WTC11 (cell line): ENCODE results near the gene HEATR5A. TPM values are rescaled to one million over a fixed set of nuclear protein-coding genes. Genes with fewer than 3 reads are reported as not detected.
"Not testable (repeated sequence)": the region's sequence is repeated elsewhere in the genome, so short reads cannot be mapped to it uniquely, and the experiment has no call there.

Experiments used
- ATAC-seq: fragments of 200-7000 bp; cut with Tn5 transposase; 2 replicates; pipeline ENCODE4 v1.10.0; 2021; ENCODE audit warnings: mild to moderate bottlenecking, moderate library complexity
- CTCF ChIA-PET: fragments of 300-600 bp; sonication (Branson Sonifier 250); formaldehyde crosslinking; loops from one replicate; lab custom pipeline; 2021; ENCODE audit warnings: antibody characterized with exemption; lab: Charles Lee
- POLR2A ChIA-PET: fragments of 350-600 bp; sonication (Branson Sonifier 250); formaldehyde crosslinking; loops from one replicate; lab custom pipeline; 2021; ENCODE audit warnings: antibody characterized with exemption; lab: Charles Lee
- DNase-seq: peaks from one replicate; pipeline ENCODE4 v3.0.0; 2021; ENCODE audit warnings: low spot score
- H3K27ac Mint-ChIP-seq: 2 replicates; pipeline ENCODE4 v1.8.0; 2021; ENCODE audit warnings: mixed read lengths
- H3K27me3 Mint-ChIP-seq: 2 replicates; pipeline ENCODE4 v1.8.0; 2021; ENCODE audit warnings: low read depth, mild to moderate bottlenecking, moderate library complexity, mixed read lengths
- H3K36me3 Mint-ChIP-seq: 2 replicates; pipeline ENCODE4 v1.8.0; 2021; ENCODE audit warnings: mixed read lengths
- H3K4me1 Mint-ChIP-seq: 2 replicates; pipeline ENCODE4 v1.8.0; 2022; ENCODE audit warnings: mixed read lengths
- H3K4me3 Mint-ChIP-seq: 2 replicates; pipeline ENCODE4 v1.8.0; 2021; ENCODE audit warnings: mild to moderate bottlenecking, moderate library complexity, mixed read lengths
- H3K9me3 Mint-ChIP-seq: 2 replicates; pipeline ENCODE4 v1.8.0; 2021; ENCODE audit warnings: mixed read lengths
- FOXK1 ChIP-seq: sonication (generic); formaldehyde crosslinking; IDR thresholded peaks from 2 replicates; pipeline ENCODE4 v1.8.0; 2022; ENCODE audit warnings: mild to moderate bottlenecking, moderate library complexity, missing genetic modification reagents
- GABPB1 ChIP-seq: sonication (generic); formaldehyde crosslinking; IDR thresholded peaks from 2 replicates; pipeline ENCODE4 v1.8.1; 2023; ENCODE audit warnings: mild to moderate bottlenecking, missing genetic modification reagents
- ZNF138 ChIP-seq: sonication (generic); formaldehyde crosslinking; conservative IDR thresholded peaks from 2 replicates; pipeline ENCODE4 v1.8.1; 2022; ENCODE audit warnings: mild to moderate bottlenecking, moderate library complexity, missing genetic modification reagents
- ZNF416 ChIP-seq: fragments of 250-450 bp; sonication (Bioruptor Pico); IDR thresholded peaks from 2 replicates; pipeline ENCODE4 v1.9.0; 2021; ENCODE audit warnings: mild to moderate bottlenecking, inconsistent platforms
- total RNA-seq: library from RNA; stranded (reverse); gene quantifications from 3 replicates; pipeline ENCODE4 v1.2.3, GENCODE V29; 2021
- TF ChIP-seq, protein P1 (sequence below): fragments of 250-450 bp; sonication (Bioruptor Pico); IDR thresholded peaks from 2 replicates; pipeline ENCODE4 v1.8.0; 2021; ENCODE audit warnings: mild to moderate bottlenecking
- TF ChIP-seq, protein P2 (sequence below): fragments of 250-450 bp; sonication (Bioruptor Pico); conservative IDR thresholded peaks from 2 replicates; pipeline ENCODE4 v1.9.0; 2021; ENCODE audit warnings: mild to moderate bottlenecking
- TF ChIP-seq, protein P3 (sequence below): sonication (generic); formaldehyde crosslinking; IDR thresholded peaks from 2 replicates; pipeline ENCODE4 v1.8.1; 2022; ENCODE audit warnings: mild to moderate bottlenecking, missing genetic modification reagents, moderate library complexity, borderline replicate concordance
- TF ChIP-seq, protein P4 (sequence below): fragments of 200-600 bp; IDR thresholded peaks from 2 replicates; pipeline ENCODE4 v1.8.0; 2022; ENCODE audit warnings: antibody characterized with exemption
- TF ChIP-seq, protein P5 (sequence below): sonication (generic); formaldehyde crosslinking; IDR thresholded peaks from 2 replicates; pipeline ENCODE4 v1.8.1; 2023; ENCODE audit warnings: mild to moderate bottlenecking, missing genetic modification reagents, moderate library complexity

HEATR5A gene
- total RNA-seq, 1 experiment from 2014 or later, result 36.2 TPM

DNA sequence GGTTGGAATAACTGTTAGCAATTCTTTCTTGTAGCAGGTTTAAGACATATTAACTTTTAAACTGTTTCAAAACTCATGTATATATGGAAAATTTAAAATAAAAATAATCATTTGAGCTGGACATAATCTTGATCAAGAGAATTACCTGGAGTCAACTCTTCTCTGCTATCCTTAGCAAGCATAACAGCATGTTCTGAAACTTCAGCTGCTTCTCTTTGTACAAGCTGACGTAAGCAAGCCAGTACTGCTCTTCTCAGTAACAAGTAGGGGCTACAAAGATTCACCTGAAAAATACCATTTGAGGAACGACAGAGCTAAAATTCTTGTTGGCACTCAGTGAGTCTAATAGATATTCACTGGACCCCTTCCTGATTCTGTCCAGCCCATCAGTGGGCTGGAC lies 83.0 kb downstream of the HEATR5A start (continued):
- TF ChIP-seq, protein P1, sequence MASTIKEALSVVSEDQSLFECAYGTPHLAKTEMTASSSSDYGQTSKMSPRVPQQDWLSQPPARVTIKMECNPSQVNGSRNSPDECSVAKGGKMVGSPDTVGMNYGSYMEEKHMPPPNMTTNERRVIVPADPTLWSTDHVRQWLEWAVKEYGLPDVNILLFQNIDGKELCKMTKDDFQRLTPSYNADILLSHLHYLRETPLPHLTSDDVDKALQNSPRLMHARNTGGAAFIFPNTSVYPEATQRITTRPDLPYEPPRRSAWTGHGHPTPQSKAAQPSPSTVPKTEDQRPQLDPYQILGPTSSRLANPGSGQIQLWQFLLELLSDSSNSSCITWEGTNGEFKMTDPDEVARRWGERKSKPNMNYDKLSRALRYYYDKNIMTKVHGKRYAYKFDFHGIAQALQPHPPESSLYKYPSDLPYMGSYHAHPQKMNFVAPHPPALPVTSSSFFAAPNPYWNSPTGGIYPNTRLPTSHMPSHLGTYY, result no peak
- TF ChIP-seq FOXK1, result no peak
- no peak for TF ChIP-seq GABPB1 (CRISPR knock-in tag)
- TF ChIP-seq, protein P2, sequence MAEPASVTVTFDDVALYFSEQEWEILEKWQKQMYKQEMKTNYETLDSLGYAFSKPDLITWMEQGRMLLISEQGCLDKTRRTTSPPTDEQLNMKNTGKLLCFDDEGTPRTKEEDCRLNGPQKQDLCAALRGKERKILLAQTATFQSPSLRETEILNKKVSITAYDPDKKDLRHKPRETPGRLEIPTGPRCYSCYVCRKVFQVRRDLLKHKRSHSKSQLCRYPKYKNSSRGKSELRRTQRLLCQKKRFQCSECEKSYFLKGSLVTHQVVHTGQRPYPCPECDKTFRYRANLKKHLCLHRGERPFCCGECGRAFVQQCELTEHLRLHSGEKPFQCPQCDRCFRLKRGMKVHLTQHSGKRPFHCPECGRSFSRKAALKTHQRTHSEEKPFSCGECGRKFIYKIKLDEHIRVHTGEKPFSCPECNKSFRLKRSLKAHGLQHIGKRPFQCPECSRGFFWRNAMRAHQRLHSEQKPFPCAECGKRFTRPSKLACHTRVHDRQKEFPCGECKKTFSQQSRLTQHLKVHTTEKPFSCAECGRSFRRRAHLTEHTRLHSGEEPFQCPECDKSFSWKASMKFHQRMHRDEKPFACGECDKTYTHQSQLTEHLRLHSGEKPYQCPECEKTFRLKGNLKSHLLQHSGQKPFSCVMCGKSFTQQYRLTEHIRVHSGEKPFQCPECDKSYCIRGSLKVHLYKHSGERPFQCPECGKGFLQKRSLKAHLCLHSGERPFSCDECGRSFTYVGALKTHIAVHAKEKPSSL (CRISPR knock-in tag), result no peak
- no peak for TF ChIP-seq ZNF416 (CRISPR knock-in tag)
- TF ChIP-seq, protein P3, sequence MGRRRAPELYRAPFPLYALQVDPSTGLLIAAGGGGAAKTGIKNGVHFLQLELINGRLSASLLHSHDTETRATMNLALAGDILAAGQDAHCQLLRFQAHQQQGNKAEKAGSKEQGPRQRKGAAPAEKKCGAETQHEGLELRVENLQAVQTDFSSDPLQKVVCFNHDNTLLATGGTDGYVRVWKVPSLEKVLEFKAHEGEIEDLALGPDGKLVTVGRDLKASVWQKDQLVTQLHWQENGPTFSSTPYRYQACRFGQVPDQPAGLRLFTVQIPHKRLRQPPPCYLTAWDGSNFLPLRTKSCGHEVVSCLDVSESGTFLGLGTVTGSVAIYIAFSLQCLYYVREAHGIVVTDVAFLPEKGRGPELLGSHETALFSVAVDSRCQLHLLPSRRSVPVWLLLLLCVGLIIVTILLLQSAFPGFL (CRISPR knock-in tag), result no peak

DNA sequence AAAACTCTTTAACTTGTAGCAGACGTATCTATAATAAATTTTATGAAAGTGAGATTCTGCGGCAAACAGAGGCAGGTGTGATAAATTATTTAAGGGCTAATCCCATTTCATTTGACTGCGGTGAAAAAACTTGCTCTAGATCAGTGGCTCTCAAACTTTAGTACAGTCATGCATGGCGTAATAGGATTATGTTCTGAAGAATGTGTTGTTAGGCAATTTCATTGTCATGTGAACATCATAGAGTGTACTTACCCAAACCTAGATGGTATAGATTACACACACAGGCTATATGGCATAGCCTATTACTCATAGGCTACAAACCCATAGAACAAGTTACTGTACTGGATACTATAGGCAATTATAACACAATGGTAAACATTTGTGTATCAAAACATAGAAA lies 83.7 kb downstream of the HEATR5A start:
- H3K27ac Mint-ChIP-seq, result no peak overlapping the region
- TF ChIP-seq GABPB1 (CRISPR knock-in tag) (0 out of 2 replicates have a peak, but pooled peaks have one; percentile 17), ZNF138 (CRISPR knock-in tag) (no peak)
- TF ChIP-seq, all 79 proteins: peak for 1
- H3K27me3 Mint-ChIP-seq, result no peaks in the 10 kb centered on the region
- DNase-seq (no peak), ATAC-seq (no peak)
- H3K9me3 Mint-ChIP-seq, result peaks cover 24% of the 10 kb centered on the region
- ChIA-PET CTCF (no interaction called here), POLR2A (no interaction called here)
- H3K36me3 Mint-ChIP-seq, result peaks cover 35% of the 10 kb centered on the region
- H3K4me1 Mint-ChIP-seq, result no peaks in the 10 kb centered on the region
- H3K4me3 Mint-ChIP-seq, result no peak overlapping the region

DNA sequence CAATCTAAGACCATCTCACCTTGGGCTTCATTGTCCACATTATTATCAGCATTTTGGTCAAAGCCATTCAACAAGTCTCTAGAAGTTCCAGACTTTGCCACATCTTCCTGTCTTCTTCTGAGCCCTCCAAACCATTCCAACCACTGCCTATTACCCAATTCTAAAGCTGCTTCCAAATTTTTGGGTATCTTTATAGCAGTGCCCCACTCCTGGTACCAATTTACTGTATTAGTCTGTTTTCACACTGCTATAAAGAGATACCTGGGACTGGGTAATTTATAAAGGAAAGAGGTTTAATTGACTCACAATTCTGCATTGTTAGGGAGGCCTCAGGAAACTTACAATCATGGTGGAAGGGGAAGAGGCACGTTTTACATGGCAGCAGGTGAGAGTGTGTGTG lies 89.0 kb downstream of the HEATR5A start:
- H3K27me3 Mint-ChIP-seq, CTCF ChIA-PET, H3K4me1 Mint-ChIP-seq, DNase-seq, ATAC-seq, H3K4me3 Mint-ChIP-seq, H3K27ac Mint-ChIP-seq: not testable (repeated sequence)
- POLR2A ChIA-PET, result interaction anchor here (0.6 kb wide), 1 partner anchor 117 kb away, joined by 4 read pairs; no protein-coding TSS in a partner anchor
- Mint-ChIP-seq H3K36me3 (peaks cover 72% of the 10 kb centered on the region), H3K9me3 (peaks cover 47% of the 10 kb centered on the region)

DNA sequence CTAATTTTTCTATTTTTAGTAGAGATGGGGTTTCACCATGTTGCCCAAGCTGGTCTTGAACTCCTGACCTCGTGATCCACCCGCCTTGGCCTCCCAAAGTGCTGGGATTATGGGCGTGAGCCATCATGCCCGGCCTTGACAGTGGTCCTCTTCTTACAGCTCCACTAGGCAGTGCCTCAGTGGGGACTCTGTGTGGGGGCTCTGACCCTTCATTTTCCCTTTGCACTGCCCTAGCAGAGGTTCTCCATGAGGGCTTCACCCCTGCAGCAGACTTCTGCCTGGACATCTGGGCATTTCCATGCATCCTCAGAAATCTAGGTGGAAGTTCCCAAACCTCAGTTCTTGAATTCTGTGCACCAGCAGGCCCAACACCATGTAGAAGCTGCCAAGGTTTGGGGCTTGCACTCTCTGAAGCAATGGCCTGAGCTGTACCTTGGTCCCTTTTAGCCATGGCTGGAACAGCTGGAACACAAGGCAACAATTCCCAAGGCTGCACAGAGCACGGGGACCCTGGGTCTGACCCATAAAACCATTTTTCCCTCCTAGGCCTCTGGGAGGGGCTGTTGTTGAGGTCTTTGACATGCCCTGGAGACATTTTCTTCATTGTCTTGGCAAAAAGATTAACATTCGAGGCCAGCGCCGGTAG lies 90.4 kb downstream of the HEATR5A start:
- CTCF ChIA-PET, H3K4me1 Mint-ChIP-seq, H3K27ac Mint-ChIP-seq, H3K27me3 Mint-ChIP-seq, H3K4me3 Mint-ChIP-seq, ATAC-seq, POLR2A ChIA-PET, DNase-seq: not testable (repeated sequence)
- Mint-ChIP-seq H3K9me3 (peaks cover 45% of the 10 kb centered on the region), H3K36me3 (peaks cover 68% of the 10 kb centered on the region)
- TF ChIP-seq, protein P4, sequence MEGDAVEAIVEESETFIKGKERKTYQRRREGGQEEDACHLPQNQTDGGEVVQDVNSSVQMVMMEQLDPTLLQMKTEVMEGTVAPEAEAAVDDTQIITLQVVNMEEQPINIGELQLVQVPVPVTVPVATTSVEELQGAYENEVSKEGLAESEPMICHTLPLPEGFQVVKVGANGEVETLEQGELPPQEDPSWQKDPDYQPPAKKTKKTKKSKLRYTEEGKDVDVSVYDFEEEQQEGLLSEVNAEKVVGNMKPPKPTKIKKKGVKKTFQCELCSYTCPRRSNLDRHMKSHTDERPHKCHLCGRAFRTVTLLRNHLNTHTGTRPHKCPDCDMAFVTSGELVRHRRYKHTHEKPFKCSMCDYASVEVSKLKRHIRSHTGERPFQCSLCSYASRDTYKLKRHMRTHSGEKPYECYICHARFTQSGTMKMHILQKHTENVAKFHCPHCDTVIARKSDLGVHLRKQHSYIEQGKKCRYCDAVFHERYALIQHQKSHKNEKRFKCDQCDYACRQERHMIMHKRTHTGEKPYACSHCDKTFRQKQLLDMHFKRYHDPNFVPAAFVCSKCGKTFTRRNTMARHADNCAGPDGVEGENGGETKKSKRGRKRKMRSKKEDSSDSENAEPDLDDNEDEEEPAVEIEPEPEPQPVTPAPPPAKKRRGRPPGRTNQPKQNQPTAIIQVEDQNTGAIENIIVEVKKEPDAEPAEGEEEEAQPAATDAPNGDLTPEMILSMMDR, result 0 out of 2 replicates have a peak, but pooled peaks have one; percentile 7
- TF ChIP-seq, all 79 proteins: peak for 1; not testable (repeated sequence) for 78

DNA sequence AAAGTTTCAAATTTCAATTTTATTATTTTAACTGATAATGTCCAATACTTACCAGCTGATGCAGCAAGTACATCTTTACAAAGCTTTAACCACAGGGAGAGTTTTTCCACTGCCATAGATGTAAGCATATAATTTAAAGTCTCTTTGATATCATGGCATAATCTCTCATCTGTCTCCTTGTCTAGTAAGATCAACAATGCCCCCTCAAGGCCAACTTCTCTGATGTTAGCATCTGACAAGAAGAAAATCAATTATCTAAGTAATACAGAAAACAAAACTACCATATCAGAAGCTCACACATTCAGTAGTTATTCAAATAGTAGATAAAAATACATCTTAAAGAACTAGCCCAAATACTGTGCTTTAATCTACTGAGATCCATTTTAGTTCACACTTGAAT lies 94.2 kb downstream of the HEATR5A start:
- TF ChIP-seq, protein P5, sequence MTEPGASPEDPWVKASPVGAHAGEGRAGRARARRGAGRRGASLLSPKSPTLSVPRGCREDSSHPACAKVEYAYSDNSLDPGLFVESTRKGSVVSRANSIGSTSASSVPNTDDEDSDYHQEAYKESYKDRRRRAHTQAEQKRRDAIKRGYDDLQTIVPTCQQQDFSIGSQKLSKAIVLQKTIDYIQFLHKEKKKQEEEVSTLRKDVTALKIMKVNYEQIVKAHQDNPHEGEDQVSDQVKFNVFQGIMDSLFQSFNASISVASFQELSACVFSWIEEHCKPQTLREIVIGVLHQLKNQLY, result no peak
- TF ChIP-seq, all 79 proteins: peak for 0
- Mint-ChIP-seq H3K36me3 (peaks cover 31% of the 10 kb centered on the region), H3K27me3 (no peaks in the 10 kb centered on the region), H3K4me3 (no peak overlapping the region), H3K4me1 (no peaks in the 10 kb centered on the region), H3K9me3 (peaks cover 18% of the 10 kb centered on the region), H3K27ac (no peak overlapping the region)
- no peak for ATAC-seq
- no peak for DNase-seq
- ChIA-PET CTCF (interaction anchor here (1.0 kb wide), 1 partner anchor 119 kb away, joined by 3 read pairs; the partner anchor contains the start of gene HECTD1), POLR2A (no interaction called here)
